Smooth muscle cell (in vitro differentiated cells): ENCODE results near the gene TNFSF13. TPM values are rescaled to one million over a fixed set of nuclear protein-coding genes. Genes with fewer than 3 reads are reported as not detected.

Experiments
- DNase-seq: peaks from one replicate; lab custom pipeline; 2025; ENCODE audit not compliant: unreplicated experiment; lab: John Stamatoyannopoulos, UW
- H2AFZ ChIP-seq: fragments of 200-600 bp; sonication (generic); 2 replicates; pipeline ENCODE4 v1.6.0; 2016; ENCODE audit warnings: antibody characterized with exemption, low read depth, mild to moderate bottlenecking
- H3F3A ChIP-seq: fragments of 200-600 bp; sonication (generic); 2 replicates; pipeline ENCODE4 v1.6.0; 2017; ENCODE audit warnings: antibody characterized with exemption, low read depth
- H3K27ac ChIP-seq: fragments of 200-600 bp; sonication (generic); 2 replicates; pipeline ENCODE4 v1.5.1; 2016; ENCODE audit warnings: low read depth, mild to moderate bottlenecking
- H3K27me3 ChIP-seq: fragments of 200-600 bp; sonication (generic); 2 replicates; pipeline ENCODE4 v1.6.1; 2016; ENCODE audit warnings: low read depth, mild to moderate bottlenecking
- H3K36me3 ChIP-seq: fragments of 200-600 bp; sonication (generic); 2 replicates; pipeline ENCODE4 v1.5.1; 2016; ENCODE audit warnings: low read depth
- H3K4me1 ChIP-seq: fragments of 200-600 bp; sonication (generic); 2 replicates; pipeline ENCODE4 v1.5.1; 2016; ENCODE audit warnings: low read depth
- H3K4me2 ChIP-seq: fragments of 200-600 bp; sonication (generic); 2 replicates; pipeline ENCODE4 v1.6.0; 2016; ENCODE audit warnings: mild to moderate bottlenecking
- H3K4me3 ChIP-seq: fragments of 200-600 bp; sonication (generic); 2 replicates; pipeline ENCODE4 v1.5.1; 2016; ENCODE audit warnings: mild to moderate bottlenecking
- H3K79me2 ChIP-seq: fragments of 200-600 bp; sonication (generic); 2 replicates; pipeline ENCODE4 v1.6.0; 2016; ENCODE audit warnings: low read depth, mild to moderate bottlenecking
- H3K9ac ChIP-seq: fragments of 200-600 bp; sonication (generic); 2 replicates; pipeline ENCODE4 v1.6.0; 2016; ENCODE audit warnings: low read depth
- H3K9me3 ChIP-seq: fragments of 200-600 bp; sonication (generic); replicated peaks from 2 replicates; pipeline ENCODE4 v1.5.1; 2016; ENCODE audit warnings: low read depth
- H4K20me1 ChIP-seq: fragments of 200-600 bp; sonication (generic); 2 replicates; pipeline ENCODE4 v1.6.0; 2016; ENCODE audit warnings: low read depth
- CTCF ChIP-seq: fragments of 200-600 bp; sonication (generic); IDR thresholded peaks from 2 replicates; pipeline ENCODE4 v1.5.1; 2017; ENCODE audit warnings: borderline replicate concordance, mild to moderate bottlenecking, antibody characterized with exemption; ENCODE audit not compliant: insufficient read depth, poor library complexity, severe bottlenecking
- whole genome bisulfite sequencing: methylation state at CpG from one replicate; pipeline ENCODE4 v1.1.7; 2016; ENCODE audit warnings: low lambda C conversion rate; 5-methylcytosine and 5-hydroxymethylcytosine counted together
- polyA plus RNA-seq: library from polyadenylated mRNA; unstranded; fragments of >200 nt; fragmentation: Nextera tagmentation; extraction: Ambion mirVana; gene quantifications from 2 replicates; pipeline ENCODE4 v1.2.1, GENCODE V29; 2016
- total RNA-seq: library from RNA; depleted of rRNA; stranded (reverse); fragments of >200 nt; gene quantifications from 2 replicates; pipeline ENCODE4 v1.2.3, GENCODE V29; 2014

The TNFSF13 gene
- total and polyA plus RNA-seq, 2 experiments from 2014 or later = 0.38 to 4.1 TPM

GRCh38 chr17:7562208-7562605, 3.7 kb downstream of the TNFSF13 start:
- H3F3A ChIP-seq = peaks cover 5% of the 10 kb centered on the region
- no peak for DNase-seq
- no peak for TF ChIP-seq CTCF
- peak overlapping the region; percentile 97 for H3K4me2 ChIP-seq
- peak overlapping the region; percentile 72 for H2AFZ ChIP-seq
- peaks cover 26% of the 10 kb centered on the region for H3K4me1 ChIP-seq
- no peaks in the 10 kb centered on the region for H4K20me1 ChIP-seq
- H3K9ac ChIP-seq = peak overlapping the region; percentile 89
- no peaks in the 10 kb centered on the region for H3K27me3 ChIP-seq
- H3K79me2 ChIP-seq = peaks cover 49% of the 10 kb centered on the region
- H3K27ac ChIP-seq = peak overlapping the region; percentile 88
- peak overlapping the region; percentile 97 for H3K4me3 ChIP-seq
- peaks cover 9% of the 10 kb centered on the region for H3K36me3 ChIP-seq
- H3K9me3 ChIP-seq = no peaks in the 10 kb centered on the region
- WGBS = 2% methylated on average over 14 of the region's 28 CpGs

- H3K4me2 ChIP-seq = peak overlapping the region; percentile 97
- no peak for TF ChIP-seq CTCF
These were observed 4.7 kb downstream of the TNFSF13 start for GRCh38 chr17:7563115-7563869.

GRCh38 chr17:7569571-7569970, 11.0 kb downstream of the TNFSF13 start:
- WGBS = 96% methylated on average over 5 of the region's 5 CpGs
- no peak overlapping the region for H3K9ac ChIP-seq
- H3K27ac ChIP-seq = no peak overlapping the region
- DNase-seq = no peak
- peaks cover 58% of the 10 kb centered on the region for H3K79me2 ChIP-seq
- no peak overlapping the region for H2AFZ ChIP-seq
- H3K36me3 ChIP-seq = peaks cover 9% of the 10 kb centered on the region
- no peak overlapping the region for H3K4me2 ChIP-seq
- H3K4me3 ChIP-seq = no peak overlapping the region
- H3K4me1 ChIP-seq = peaks cover 4% of the 10 kb centered on the region
- H3K27me3 ChIP-seq = no peaks in the 10 kb centered on the region
- TF ChIP-seq CTCF = no peak
- H4K20me1 ChIP-seq = peaks cover 19% of the 10 kb centered on the region
- no peaks in the 10 kb centered on the region for H3K9me3 ChIP-seq
- peaks cover 17% of the 10 kb centered on the region for H3F3A ChIP-seq

More at GRCh38 chr17:7563115-7563869, 4.7 kb downstream of the TNFSF13 start:
- H2AFZ ChIP-seq = no peak overlapping the region
- H3K27ac ChIP-seq = no peak overlapping the region
- no peaks in the 10 kb centered on the region for H4K20me1 ChIP-seq
- H3K4me1 ChIP-seq = peaks cover 18% of the 10 kb centered on the region
- H3K79me2 ChIP-seq = peaks cover 54% of the 10 kb centered on the region
- no peak overlapping the region for H3K9ac ChIP-seq
- 92% methylated on average over 30 of the region's 30 CpGs for WGBS
- H3K27me3 ChIP-seq = no peaks in the 10 kb centered on the region
- peaks cover 9% of the 10 kb centered on the region for H3K36me3 ChIP-seq
- no peaks in the 10 kb centered on the region for H3K9me3 ChIP-seq
- H3F3A ChIP-seq = peaks cover 5% of the 10 kb centered on the region
- H3K4me3 ChIP-seq = peak overlapping the region; percentile 97
- no peak for DNase-seq

DNA sequence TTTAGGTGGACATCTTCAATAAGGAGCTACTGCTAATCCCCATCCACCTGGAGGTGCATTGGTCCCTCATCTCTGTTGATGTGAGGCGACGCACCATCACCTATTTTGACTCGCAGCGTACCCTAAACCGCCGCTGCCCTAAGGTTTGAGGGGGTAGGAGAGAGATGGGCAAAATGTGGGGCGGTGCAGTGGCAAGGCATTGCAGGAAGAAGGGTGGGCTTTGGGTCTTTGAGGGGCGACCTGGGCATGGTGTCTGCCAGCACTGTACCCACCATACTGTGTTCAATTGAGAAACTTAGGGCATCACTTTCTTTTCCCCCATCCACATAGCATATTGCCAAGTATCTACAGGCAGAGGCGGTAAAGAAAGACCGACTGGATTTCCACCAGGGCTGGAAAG, 11.8 kb downstream of the TNFSF13 start:
- H2AFZ ChIP-seq = no peak overlapping the region
- no peaks in the 10 kb centered on the region for H3K9me3 ChIP-seq
- peaks cover 25% of the 10 kb centered on the region for H3F3A ChIP-seq
- WGBS = 98% methylated on average over 10 of the region's 10 CpGs
- H3K4me2 ChIP-seq = no peak overlapping the region
- no peaks in the 10 kb centered on the region for H3K27me3 ChIP-seq
- no peak for TF ChIP-seq CTCF
- no peak overlapping the region for H3K27ac ChIP-seq
- no peak overlapping the region for H3K9ac ChIP-seq
- peaks cover 12% of the 10 kb centered on the region for H3K4me1 ChIP-seq
- H3K36me3 ChIP-seq = peaks cover 6% of the 10 kb centered on the region
- no peak for DNase-seq
- H3K79me2 ChIP-seq = peaks cover 58% of the 10 kb centered on the region
- no peak overlapping the region for H3K4me3 ChIP-seq
- peaks cover 27% of the 10 kb centered on the region for H4K20me1 ChIP-seq
